C4-2B (cell line): ENCODE results near the gene SMIM26.

Source experiments
- ZFX ChIP-seq: fragments of 450-650 bp; IDR thresholded peaks from 2 replicates; pipeline ENCODE4 v1.6.1; 2017
- TF ChIP-seq, protein P1 (sequence below): fragments of 450-650 bp; conservative IDR thresholded peaks from 2 replicates; pipeline ENCODE4 v1.5.1; 2017; ENCODE audit warnings: mild to moderate bottlenecking

GRCh38 chr20:18596270-18596669 lies 29.0 kb downstream of the SMIM26 start:
- TF ChIP-seq, protein P1, sequence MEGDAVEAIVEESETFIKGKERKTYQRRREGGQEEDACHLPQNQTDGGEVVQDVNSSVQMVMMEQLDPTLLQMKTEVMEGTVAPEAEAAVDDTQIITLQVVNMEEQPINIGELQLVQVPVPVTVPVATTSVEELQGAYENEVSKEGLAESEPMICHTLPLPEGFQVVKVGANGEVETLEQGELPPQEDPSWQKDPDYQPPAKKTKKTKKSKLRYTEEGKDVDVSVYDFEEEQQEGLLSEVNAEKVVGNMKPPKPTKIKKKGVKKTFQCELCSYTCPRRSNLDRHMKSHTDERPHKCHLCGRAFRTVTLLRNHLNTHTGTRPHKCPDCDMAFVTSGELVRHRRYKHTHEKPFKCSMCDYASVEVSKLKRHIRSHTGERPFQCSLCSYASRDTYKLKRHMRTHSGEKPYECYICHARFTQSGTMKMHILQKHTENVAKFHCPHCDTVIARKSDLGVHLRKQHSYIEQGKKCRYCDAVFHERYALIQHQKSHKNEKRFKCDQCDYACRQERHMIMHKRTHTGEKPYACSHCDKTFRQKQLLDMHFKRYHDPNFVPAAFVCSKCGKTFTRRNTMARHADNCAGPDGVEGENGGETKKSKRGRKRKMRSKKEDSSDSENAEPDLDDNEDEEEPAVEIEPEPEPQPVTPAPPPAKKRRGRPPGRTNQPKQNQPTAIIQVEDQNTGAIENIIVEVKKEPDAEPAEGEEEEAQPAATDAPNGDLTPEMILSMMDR = no peak
- no peak for TF ChIP-seq ZFX
